ENCODE measurements around the gene RAD9B.
"Not testable (repeated sequence)": the region's sequence is repeated elsewhere in the genome, so short reads cannot be mapped to it uniquely, and the experiment has no call there.

The RAD9B gene

GRCh38 chr12:110498984-110499706, 3.0 kb upstream of the RAD9B start:
- Histone ChIP-seq H3K36me3 (ENCODE audit: control insufficient read depth, insufficient read depth, low read length, severe bottlenecking) (peaks cover 26% of the 10 kb centered on the region), H3K27me3 (replicated peaks; ENCODE audit: control insufficient read depth, insufficient read depth, low read length) (no peaks in the 10 kb centered on the region), H3K9me3 (ENCODE audit: control insufficient read depth, low read length) (no peaks in the 10 kb centered on the region), H3K4me3 (ENCODE audit: low read length) (peak overlapping the region; percentile 10), H3K9ac (ENCODE audit: low read length) (no peak overlapping the region), H3K4me1 (ENCODE audit: control insufficient read depth, insufficient read depth, low read length) (peaks cover 34% of the 10 kb centered on the region)
- DNase-seq (ENCODE audit: low read depth) = peak; percentile 21

GRCh38 chr12:110501399-110501751, 756 bp upstream of the RAD9B start:
- Histone ChIP-seq H3K9me3 (ENCODE audit: control insufficient read depth, low read length) (no peaks in the 10 kb centered on the region), H3K4me1 (ENCODE audit: control insufficient read depth, insufficient read depth, low read length) (peaks cover 34% of the 10 kb centered on the region), H3K27me3 (replicated peaks; ENCODE audit: control insufficient read depth, insufficient read depth, low read length) (no peaks in the 10 kb centered on the region), H3K36me3 (ENCODE audit: control insufficient read depth, insufficient read depth, low read length, severe bottlenecking) (peaks cover 5% of the 10 kb centered on the region), H3K4me3 (ENCODE audit: low read length) (peak overlapping the region; percentile 94), H3K9ac (ENCODE audit: low read length) (peak overlapping the region; percentile 92)
- DNase-seq (ENCODE audit: low read depth) = peak; percentile 67

DNA sequence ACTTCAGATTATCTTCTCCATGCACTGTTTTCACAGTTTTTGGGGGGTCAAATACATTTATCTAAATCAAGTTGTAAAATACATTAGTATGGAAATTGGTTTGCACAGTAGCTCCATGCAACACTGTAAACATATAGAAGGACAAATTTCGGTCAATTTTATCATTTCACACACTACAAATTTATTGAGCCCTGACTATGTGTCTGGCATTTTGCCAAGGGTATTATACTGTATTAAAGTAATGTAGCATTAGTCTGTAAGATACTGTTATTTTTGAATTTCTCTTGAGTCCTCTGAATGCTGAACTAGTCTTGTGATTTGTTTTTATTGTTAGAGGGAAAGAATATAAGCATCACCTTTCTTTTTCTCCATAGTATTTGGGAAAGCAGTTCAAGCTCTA, 1.3 kb downstream of the RAD9B start:
- peaks cover 31% of the 10 kb centered on the region for H3K4me1 ChIP-seq (ENCODE audit: control insufficient read depth, insufficient read depth, low read length)
- DNase-seq (ENCODE audit: low read depth) = no peak

DNA sequence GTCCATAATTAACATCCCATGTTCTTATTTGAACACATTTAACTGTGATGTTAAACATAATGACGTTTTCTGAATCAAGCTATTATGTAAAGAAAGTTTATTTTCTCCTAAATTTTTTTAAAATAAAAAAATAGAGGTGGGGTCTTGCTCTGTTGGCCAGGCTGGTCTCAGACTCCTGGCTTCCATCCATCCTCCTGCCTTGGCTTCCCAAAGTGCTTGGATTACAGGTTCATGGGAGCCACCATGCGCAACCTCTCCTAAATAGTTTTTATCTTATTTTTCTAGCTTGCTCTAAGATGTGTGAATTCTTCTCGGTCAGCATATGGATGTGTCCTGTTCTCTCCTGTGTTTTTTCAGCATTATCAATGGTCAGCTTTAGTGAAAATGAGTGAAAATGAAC, 3.2 kb downstream of the RAD9B start:
- H3K9ac ChIP-seq (ENCODE audit: low read length) = no peak overlapping the region
- no peaks in the 10 kb centered on the region for H3K27me3 ChIP-seq (replicated peaks; ENCODE audit: control insufficient read depth, insufficient read depth, low read length)
- H3K9me3 ChIP-seq (ENCODE audit: control insufficient read depth, low read length) = no peaks in the 10 kb centered on the region
- peaks cover 12% of the 10 kb centered on the region for H3K4me1 ChIP-seq (ENCODE audit: control insufficient read depth, insufficient read depth, low read length)
- no peak overlapping the region for H3K4me3 ChIP-seq (ENCODE audit: low read length)
- H3K36me3 ChIP-seq (ENCODE audit: control insufficient read depth, insufficient read depth, low read length, severe bottlenecking) = no peaks in the 10 kb centered on the region
- DNase-seq (ENCODE audit: low read depth) = no peak

More for the DNA sequence above, 1.3 kb downstream of the RAD9B start:
- Histone ChIP-seq H3K9ac (ENCODE audit: low read length) (no peak overlapping the region), H3K9me3 (ENCODE audit: control insufficient read depth, low read length) (no peaks in the 10 kb centered on the region), H3K27me3 (replicated peaks; ENCODE audit: control insufficient read depth, insufficient read depth, low read length) (no peaks in the 10 kb centered on the region), H3K36me3 (ENCODE audit: control insufficient read depth, insufficient read depth, low read length, severe bottlenecking) (no peaks in the 10 kb centered on the region), H3K4me3 (ENCODE audit: low read length) (no peak overlapping the region)

- no peak for DNase-seq (ENCODE audit: low read depth)
- Histone ChIP-seq H3K9me3 (ENCODE audit: control insufficient read depth, low read length) (no peaks in the 10 kb centered on the region), H3K27me3 (replicated peaks; ENCODE audit: control insufficient read depth, insufficient read depth, low read length) (no peaks in the 10 kb centered on the region), H3K36me3 (ENCODE audit: control insufficient read depth, insufficient read depth, low read length, severe bottlenecking) (no peaks in the 10 kb centered on the region), H3K4me1 (ENCODE audit: control insufficient read depth, insufficient read depth, low read length) (peaks cover 4% of the 10 kb centered on the region), H3K9ac (ENCODE audit: low read length) (no peak overlapping the region), H3K4me3 (ENCODE audit: low read length) (no peak overlapping the region)
Observed at GRCh38 chr12:110508071-110508586, 6.0 kb downstream of the RAD9B start.

DNA sequence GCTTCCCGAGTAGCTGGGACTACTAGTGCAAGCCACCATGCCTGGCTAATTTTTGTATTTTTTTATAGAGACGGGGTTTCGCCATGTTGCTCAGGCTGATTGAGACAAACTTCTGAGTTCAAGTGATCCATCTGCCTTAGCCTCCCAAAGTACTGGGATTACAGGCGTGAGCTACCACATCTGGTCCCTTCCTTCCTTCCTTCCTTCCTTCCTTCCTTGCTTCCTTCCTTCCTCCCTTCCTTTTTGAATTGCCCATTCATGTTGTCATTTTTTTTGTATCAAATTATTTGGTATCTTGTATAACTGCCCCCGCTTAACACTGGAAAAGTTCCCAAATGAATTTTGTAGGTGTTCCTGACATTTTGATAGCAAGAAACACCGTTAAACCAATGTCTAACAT, 11.7 kb downstream of the RAD9B start:
- no peak for DNase-seq (ENCODE audit: low read depth)
- Histone ChIP-seq H3K36me3 (ENCODE audit: control insufficient read depth, insufficient read depth, low read length, severe bottlenecking) (no peaks in the 10 kb centered on the region), H3K27me3 (replicated peaks; ENCODE audit: control insufficient read depth, insufficient read depth, low read length) (no peaks in the 10 kb centered on the region), H3K9ac (ENCODE audit: low read length) (no peak overlapping the region), H3K9me3 (ENCODE audit: control insufficient read depth, low read length) (no peaks in the 10 kb centered on the region), H3K4me3 (ENCODE audit: low read length) (no peak overlapping the region), H3K4me1 (ENCODE audit: control insufficient read depth, insufficient read depth, low read length) (peaks cover 4% of the 10 kb centered on the region)

GRCh38 chr12:110514363-110514762, 12.2 kb downstream of the RAD9B start:
- Histone ChIP-seq H3K27me3 (replicated peaks; ENCODE audit: control insufficient read depth, insufficient read depth, low read length) (no peaks in the 10 kb centered on the region), H3K9me3 (ENCODE audit: control insufficient read depth, low read length) (no peaks in the 10 kb centered on the region), H3K36me3 (ENCODE audit: control insufficient read depth, insufficient read depth, low read length, severe bottlenecking) (no peaks in the 10 kb centered on the region), H3K4me3 (ENCODE audit: low read length) (no peak overlapping the region), H3K9ac (ENCODE audit: low read length) (no peak overlapping the region), H3K4me1 (ENCODE audit: control insufficient read depth, insufficient read depth, low read length) (peaks cover 4% of the 10 kb centered on the region)
- DNase-seq (ENCODE audit: low read depth) = no peak

DNA sequence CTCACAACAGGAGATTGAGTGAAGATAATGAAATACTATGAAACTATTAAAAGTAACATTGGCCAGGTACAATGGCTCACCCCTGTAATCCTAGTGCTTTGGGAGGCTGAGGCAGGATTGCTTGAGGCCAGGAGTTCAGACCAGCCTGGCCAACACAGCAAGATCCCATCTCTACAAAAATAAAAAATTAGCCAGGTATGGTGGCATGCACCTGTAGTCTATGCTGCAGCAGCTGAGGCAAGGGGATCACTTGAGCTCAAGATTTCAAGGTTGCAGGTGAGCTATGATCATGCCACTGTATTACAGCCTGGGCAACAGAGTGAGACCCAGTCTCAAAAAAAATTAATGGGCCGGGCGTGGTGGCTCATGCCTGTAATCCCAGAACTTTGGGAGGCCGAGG, 14.9 kb downstream of the RAD9B start:
- H3K4me1 ChIP-seq (ENCODE audit: control insufficient read depth, insufficient read depth, low read length) = peaks cover 7% of the 10 kb centered on the region

DNA sequence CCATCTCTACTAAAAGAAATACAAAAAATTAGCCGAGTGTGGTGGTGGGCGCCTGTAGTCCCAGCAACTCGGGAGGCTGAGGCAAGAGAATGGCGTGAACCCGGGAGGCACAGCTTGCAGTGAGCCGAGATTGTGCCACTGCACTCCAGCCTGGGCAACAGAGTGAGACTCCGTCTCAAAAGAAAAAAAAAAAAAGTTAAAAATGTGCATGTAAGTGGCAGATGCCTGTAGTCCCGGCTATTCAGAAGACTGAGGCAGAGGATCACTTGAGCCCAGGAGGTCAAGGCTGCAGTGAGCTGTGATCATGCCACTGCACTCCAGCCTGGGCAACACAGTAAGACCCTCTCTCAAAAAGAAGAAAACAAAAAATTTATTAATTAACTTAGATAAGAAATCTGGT, 15.9 kb downstream of the RAD9B start:
- H3K9me3 ChIP-seq (ENCODE audit: control insufficient read depth, low read length); H3K4me3 ChIP-seq (ENCODE audit: low read length); DNase-seq (ENCODE audit: low read depth); H3K4me1 ChIP-seq (ENCODE audit: control insufficient read depth, insufficient read depth, low read length); H3K27me3 ChIP-seq (replicated peaks; ENCODE audit: control insufficient read depth, insufficient read depth, low read length); H3K36me3 ChIP-seq (ENCODE audit: control insufficient read depth, insufficient read depth, low read length, severe bottlenecking); H3K9ac ChIP-seq (ENCODE audit: low read length): not testable (repeated sequence)

More for the DNA sequence above, 14.9 kb downstream of the RAD9B start:
- H3K9ac ChIP-seq (ENCODE audit: low read length) = no peak overlapping the region
- no peak for DNase-seq (ENCODE audit: low read depth)
- H3K9me3 ChIP-seq (ENCODE audit: control insufficient read depth, low read length) = no peaks in the 10 kb centered on the region
- H3K27me3 ChIP-seq (replicated peaks; ENCODE audit: control insufficient read depth, insufficient read depth, low read length) = no peaks in the 10 kb centered on the region
- no peaks in the 10 kb centered on the region for H3K36me3 ChIP-seq (ENCODE audit: control insufficient read depth, insufficient read depth, low read length, severe bottlenecking)
- H3K4me3 ChIP-seq (ENCODE audit: low read length) = no peak overlapping the region

DNA sequence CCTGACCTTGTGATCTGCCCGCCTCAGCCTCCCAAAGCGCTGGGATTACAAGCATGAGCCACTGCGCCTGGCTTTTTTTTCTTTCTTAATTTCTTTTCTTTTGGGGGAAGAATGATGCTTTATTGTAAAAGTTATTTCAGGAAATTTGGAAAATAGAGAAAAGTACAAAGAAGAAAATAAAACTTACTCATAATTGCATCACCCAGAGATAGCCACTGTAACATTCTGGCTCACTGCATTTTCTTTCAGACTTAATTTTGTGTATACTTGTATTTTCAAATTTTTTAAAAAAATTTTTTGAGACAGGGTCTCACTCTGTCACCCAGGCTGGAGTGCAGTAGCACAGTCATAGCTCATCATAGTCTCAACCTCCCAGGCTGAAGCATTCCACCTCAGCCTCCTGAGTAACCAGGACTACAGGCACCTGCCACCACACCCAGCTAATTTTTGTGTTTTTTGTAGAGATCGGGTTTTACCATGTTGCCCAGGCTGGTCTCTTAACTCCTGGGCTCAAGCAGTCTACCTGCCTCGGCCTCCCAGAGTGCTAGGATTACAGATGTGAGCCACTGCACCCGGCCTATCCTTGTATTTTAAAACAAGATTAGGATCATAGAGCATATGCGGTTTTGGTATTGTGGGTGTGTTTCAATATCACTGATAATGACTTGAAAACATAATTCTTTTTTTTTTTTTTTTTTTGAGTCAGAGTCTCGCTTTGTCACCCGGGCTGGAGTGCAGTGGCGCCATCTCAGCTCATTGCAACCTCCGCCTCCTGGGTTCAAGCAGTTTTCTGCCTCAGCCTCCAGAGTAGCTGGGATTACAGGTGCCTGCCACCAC, 19.0 kb downstream of the RAD9B start:
- H3K4me1 ChIP-seq (ENCODE audit: control insufficient read depth, insufficient read depth, low read length); H3K36me3 ChIP-seq (ENCODE audit: control insufficient read depth, insufficient read depth, low read length, severe bottlenecking); H3K4me3 ChIP-seq (ENCODE audit: low read length); H3K9ac ChIP-seq (ENCODE audit: low read length); H3K27me3 ChIP-seq (replicated peaks; ENCODE audit: control insufficient read depth, insufficient read depth, low read length); H3K9me3 ChIP-seq (ENCODE audit: control insufficient read depth, low read length): not testable (repeated sequence)
- peak; percentile 29 for DNase-seq (ENCODE audit: low read depth)

DNA sequence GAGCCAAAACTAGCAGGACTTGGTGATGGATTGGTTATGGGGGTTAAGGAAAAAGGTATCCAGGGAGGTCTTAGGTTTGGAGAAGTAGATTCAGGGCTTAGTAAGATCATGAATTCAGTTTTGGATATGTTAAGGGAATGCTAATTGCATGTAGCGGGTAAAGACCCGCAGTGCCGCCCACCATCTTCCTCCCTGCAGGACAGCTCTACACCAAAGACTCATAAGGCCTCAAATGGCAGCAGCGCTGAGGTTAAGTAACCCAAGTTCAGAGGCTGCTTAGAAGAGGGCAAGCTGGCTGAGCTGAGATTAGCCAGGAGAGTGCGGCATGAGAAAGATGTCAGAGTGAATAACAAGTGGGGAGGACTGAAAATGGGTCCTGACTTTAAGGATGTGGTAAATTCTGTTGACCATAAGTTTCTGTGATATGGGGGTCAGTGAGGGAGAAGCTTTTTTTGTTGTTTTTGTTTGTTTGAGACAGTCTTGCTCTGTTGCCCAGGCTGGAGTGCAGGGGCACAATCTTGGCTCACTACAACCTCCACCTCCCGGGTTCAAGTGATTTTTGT, 26.2 kb downstream of the RAD9B start:
- Histone ChIP-seq H3K36me3 (ENCODE audit: control insufficient read depth, insufficient read depth, low read length, severe bottlenecking) (peaks cover 15% of the 10 kb centered on the region), H3K9me3 (ENCODE audit: control insufficient read depth, low read length) (no peaks in the 10 kb centered on the region), H3K27me3 (replicated peaks; ENCODE audit: control insufficient read depth, insufficient read depth, low read length) (no peaks in the 10 kb centered on the region), H3K4me1 (ENCODE audit: control insufficient read depth, insufficient read depth, low read length) (peaks cover 17% of the 10 kb centered on the region), H3K9ac (ENCODE audit: low read length) (no peak overlapping the region), H3K4me3 (ENCODE audit: low read length) (no peak overlapping the region)
- DNase-seq (ENCODE audit: low read depth) = no peak
